Right lung (tissue), 5 donors: ENCODE results near the gene STX18. TPM values are rescaled to one million over a fixed set of nuclear protein-coding genes. Genes with fewer than 3 reads are reported as not detected.
A peak's percentile ranks its signal among the peaks of the same experiment; 100 is the strongest.

ENCODE experiments used
- DNase-seq, 2 donors: peaks; one replicate each; pipeline ENCODE4 v3.0.0-alpha.2; 2013
- polyA plus RNA-seq, 5 donors: library from polyadenylated mRNA; unstranded; fragments of 120-200 nt; gene quantifications; one replicate each; pipeline versions ENCODE4 v1.2.1 to v1.2.3, GENCODE V29; 2013; ENCODE audit warnings: inconsistent platforms in 1 of 5, low replicate concordance in 1 of 5; ENCODE audit not compliant: insufficient read length in 5 of 5, insufficient read depth in 1 of 5

Gene STX18
- polyA plus RNA-seq, 5 donors: 47.2 to 64.9 (median 59.7) TPM

- DNase-seq: no peak
Measured at GRCh38 chr4:4406455-4407298, 135.2 kb downstream of the STX18 start.

GRCh38 chr4:4405358-4405962 lies 136.4 kb downstream of the STX18 start:
- DNase-seq: no peak

GRCh38 chr4:4402966-4403365 lies 138.9 kb downstream of the STX18 start:
- DNase-seq: no peak

DNA sequence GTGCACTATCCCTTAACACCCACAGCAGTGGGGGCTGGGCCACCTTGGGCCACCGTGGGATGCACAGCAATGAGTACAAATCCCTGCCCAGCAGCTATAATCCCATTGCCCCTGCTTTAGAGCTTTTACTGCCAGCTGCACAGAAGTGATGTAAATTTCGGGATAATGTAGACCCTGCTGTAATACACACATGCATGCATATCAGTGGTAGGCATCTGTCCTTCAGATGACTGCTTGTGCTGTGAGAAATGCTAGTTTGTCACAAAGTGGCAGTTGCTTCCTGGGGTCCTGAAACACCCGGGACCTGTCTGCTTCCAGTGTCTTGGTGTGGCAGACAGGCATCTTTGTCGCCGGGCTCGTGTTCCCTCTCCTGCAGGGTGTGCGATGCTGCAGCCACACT lies 140.8 kb downstream of the STX18 start:
- DNase-seq: no peak

DNA sequence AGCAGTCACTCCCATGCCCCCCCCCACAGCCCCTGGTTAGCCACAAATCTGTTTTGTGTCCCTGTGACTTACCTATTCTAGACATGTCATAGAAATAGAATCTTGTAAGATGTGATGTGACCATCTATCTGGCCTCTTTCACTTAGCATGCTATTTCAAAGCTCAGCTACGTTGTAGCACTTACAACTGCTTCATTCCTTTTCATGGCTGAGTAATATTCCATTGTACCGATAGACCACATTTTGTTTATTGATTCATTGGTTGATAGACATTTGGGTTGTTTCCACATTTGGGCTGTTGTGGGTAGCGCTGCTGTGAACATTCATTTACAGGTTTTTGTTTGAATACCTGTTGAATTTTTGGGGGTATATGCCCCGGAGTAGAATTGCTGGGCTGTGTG lies 143.4 kb downstream of the STX18 start:
- DNase-seq: no peak

DNA sequence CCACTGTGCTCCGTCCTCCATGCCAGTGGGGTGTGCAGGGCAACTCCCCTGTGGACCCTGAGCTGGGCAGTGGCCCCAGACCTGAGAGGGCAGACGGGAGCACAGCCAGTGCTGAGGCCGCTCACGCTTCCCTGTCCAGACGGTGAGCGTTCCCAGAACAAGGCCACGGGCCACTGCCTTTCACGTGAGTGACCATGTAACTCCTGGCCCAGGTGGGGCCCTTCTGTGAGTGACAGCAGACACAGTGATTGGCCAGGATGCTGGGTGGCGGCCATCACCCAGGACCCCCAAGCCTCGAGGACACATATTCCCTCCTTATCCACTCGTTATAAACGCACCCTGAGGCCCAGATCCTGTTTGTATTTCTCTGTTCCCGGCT lies 144.4 kb downstream of the STX18 start:
- DNase-seq: no peak

- DNase-seq: no peak
Measured at GRCh38 chr4:4396628-4397440, 145.0 kb downstream of the STX18 start.

GRCh38 chr4:4395849-4396627 lies 145.8 kb downstream of the STX18 start:
- peak in 1 of 2 donors; percentile 37 for DNase-seq

GRCh38 chr4:4395371-4395770 lies 146.5 kb downstream of the STX18 start:
- DNase-seq: no peak

- no peak for DNase-seq
Measured at GRCh38 chr4:4394644-4395043, 147.2 kb downstream of the STX18 start.

DNA sequence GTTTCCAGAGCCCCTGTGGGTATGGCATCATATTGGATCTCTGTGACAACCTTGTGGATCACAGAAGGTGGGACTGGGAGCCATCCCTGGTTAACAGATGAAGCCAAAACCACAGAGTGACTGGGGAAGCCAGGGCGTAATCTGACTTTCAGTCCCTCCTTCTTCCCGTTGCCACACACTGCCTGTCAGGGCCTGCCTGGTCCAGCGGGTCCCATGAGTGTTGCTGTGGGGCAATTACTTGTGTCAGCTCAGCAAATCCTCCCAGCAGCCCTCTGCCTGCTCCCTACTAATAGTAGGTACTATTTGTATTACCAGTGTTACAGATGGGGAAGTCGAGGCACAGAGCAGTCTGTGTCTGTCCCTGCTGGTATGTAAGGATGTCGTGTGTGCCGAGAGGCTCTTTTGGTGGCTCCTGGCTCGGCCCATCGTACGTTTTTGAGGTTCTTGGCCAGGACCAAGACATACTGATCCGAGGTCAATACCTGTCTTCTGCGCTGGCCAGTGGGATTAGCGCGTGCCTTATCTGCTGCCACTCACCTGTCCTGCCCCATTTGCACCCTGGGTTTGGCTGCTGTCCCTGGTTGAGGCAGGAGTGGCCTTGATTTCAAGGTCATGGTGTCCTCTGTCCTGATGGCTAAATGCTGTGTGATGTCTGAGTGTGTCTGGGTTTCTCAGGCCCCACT lies 149.2 kb downstream of the STX18 start:
- DNase-seq: no peak

DNA sequence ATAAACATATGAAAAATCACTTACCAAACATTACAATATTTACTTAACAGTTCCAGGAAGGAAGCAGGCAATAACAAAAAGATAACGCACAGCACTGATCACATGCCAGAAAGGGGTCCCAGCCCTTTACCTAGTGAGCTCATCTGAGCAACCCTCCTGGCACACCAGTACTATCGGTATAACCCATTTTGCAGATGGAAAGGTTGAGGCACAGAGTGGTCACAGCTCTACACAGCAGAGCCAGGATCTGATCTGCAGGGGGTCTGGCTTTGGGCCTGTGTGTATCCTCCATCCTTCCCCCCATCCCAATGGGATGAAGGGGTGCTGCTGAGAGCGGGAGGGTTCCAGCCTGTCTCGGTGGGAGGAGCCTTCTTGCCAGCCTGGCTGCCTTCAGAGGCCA lies 150.0 kb downstream of the STX18 start:
- DNase-seq: no peak

DNA sequence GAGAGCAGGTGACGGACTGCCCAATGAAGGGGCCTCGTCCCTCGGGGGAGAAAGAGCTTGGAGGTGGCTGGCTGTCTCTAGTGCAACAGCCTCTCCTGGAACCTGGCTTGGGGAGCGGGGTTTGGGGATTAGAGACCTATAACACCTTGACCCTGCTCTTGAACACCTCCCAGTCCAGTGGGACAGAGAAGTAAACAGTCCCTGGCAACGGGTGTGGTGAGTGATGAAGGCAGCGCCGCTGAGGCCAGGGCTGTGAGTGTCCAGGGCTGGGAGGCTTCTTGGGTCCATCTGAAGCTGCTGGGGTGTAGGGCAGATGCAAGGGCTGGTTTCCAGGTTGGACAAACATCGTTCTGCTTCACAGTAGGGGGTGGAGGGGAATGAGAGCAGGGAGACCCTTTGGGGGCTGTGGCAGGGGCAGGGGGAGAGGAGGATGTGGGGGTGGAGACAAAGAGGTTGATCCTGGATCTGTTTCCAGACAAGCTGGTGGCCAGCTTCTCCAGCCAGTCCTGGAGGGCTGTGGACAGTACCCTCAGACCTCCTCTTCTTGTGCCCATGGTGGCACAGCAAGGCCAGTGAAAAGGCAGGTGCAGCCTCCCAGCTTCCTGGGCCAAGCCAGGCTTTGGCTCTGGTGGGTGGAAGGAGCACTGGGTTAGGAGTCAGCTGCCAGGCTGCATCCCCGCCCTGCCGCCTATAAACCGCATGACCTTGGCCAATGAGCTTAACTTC lies 151.2 kb downstream of the STX18 start:
- no peak for DNase-seq

DNA sequence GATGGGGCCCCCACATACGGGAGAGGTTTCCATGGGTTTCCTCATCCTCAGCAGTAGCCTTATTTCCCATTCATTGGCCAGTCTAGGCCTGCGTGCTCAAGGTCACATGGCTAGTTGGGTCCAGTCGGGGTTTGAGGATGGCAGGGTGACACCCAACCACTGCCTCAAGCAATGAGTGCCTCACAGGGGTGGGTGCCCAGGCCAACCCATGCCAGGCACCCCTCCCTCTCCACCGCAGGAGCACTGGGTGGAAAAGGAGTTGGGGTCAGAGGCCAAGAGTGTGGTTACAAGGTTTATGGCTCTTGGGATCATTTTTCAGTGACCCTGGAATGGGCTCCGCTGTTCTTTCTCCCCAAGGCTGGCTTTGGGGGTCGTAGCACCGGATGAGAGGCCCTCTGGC lies 151.8 kb downstream of the STX18 start:
- DNase-seq: no peak

GRCh38 chr4:4388836-4389575 lies 152.8 kb downstream of the STX18 start:
- no peak for DNase-seq

DNA sequence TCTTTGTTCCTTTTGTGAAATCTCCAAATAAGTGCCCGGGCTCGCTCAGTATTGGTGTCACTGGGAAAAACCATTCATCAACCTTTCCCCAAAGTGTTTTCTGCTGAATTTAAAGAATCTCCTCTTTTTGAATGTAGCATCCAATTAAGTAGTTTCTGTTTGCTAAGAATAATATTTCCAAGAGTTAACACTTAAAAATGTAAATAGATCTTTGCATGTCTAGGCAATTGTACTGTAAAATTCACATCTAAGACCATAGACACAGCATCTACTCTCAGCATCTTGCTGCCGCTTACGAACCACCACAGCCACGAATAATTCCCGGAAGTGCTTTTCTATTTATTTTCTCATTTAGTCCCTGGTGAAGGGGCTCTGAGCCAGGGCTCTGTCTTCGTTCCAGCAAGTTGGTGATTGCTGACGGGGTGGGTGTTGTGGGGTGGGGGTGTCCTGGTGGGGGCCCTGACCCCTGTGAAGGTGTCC lies 153.5 kb downstream of the STX18 start:
- DNase-seq: no peak

GRCh38 chr4:4387531-4388310 lies 154.1 kb downstream of the STX18 start:
- no peak for DNase-seq

DNA sequence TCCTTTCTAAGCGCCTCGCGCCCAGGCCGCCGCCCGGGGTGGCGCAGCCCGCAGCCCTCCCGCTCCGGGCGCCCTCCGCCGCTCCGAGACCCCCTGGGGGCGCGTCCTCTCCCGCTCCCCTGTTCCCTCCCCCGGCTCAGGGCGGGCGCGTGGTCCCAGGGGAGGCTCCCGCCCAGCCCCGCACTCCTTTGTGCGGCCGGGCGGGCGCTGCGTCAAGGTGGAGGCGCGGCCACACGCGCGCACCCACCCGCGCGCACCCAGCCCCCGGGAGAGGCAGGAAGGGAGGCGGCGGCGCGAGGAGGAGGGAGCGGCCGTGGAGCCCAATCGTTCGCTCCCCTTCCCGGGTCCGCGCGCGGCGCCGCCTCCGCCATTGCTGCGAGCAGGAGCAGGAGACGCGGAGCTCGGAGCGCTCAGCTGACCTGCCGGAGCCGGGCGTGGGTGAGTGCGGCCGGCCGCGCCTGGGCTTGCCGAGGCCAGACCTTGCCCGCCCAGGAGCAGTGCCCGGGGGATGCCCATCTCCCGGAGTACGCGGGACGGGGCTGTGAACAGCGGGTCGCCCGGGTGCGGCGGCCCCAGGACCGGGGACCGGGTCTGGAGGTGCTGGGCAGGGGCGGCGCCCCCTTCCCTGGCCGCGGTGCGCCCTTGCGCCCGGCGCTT lies 155.0 kb downstream of the STX18 start, which contains the start of gene NSG1:
TSS of gene NSG1 (plus strand) at position 367 of the 657 bp plus-strand sequence. CDS start 528 bp downstream, outside the sequence.
- peak; percentile 34 to 46 for DNase-seq
